GM21723 (cell line): ENCODE data around the gene ZNF43.
"Not testable (repeated sequence)": the region's sequence is repeated elsewhere in the genome, so short reads cannot be mapped to it uniquely, and the experiment has no call there.

Experiments
- ATAC-seq: cut with Tn5 transposase; IDR thresholded peaks from one replicate; pipeline ENCODE4 v1.9.1; 2021; ENCODE audit warnings: mild to moderate bottlenecking, moderate library complexity; ENCODE audit not compliant: unreplicated experiment

Gene ZNF43

DNA sequence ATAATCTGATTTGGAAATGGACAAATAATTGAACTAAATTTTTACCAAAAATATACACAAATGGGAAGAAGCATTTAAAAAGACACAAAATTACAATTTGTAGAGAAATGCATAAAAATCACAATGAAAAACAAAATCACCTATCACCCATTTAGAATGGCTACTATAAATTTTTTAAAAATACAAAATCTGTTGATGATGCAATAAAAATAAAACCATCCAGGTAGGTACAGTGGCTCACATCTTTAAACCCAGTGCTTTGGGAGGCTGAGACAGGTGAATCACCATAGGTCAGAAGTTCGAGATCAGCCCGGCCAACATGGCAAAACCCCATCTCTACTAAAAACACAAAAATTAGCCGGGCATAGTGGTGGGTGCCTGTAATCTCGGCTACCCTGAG lies 23.5 kb downstream of the ZNF43 start:
- no peak for ATAC-seq

GRCh38 chr19:21808400-21809000 lies 27.5 kb downstream of the ZNF43 start:
- ATAC-seq = not testable (repeated sequence)

GRCh38 chr19:21789466-21790085 lies 46.4 kb downstream of the ZNF43 start:
- no peak for ATAC-seq

DNA sequence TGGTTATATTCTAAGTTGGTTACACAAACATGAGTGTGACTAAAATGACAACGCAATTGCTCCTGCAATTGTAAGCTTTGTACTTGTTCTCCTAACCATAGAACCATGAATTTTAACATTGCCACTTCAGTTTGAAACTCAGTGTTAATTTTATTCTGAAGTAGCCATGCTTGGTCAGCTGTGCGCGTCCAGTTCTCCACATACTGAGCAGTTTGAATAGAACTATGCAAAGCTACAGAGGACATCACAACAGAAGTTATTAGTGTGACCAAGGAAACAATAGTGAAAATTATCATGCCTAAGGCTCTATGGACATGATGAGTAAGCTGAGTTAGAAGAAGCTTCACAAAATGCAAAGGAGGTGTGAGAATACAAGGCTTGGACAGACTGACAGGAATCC lies 49.0 kb downstream of the ZNF43 start:
- no peak for ATAC-seq

DNA sequence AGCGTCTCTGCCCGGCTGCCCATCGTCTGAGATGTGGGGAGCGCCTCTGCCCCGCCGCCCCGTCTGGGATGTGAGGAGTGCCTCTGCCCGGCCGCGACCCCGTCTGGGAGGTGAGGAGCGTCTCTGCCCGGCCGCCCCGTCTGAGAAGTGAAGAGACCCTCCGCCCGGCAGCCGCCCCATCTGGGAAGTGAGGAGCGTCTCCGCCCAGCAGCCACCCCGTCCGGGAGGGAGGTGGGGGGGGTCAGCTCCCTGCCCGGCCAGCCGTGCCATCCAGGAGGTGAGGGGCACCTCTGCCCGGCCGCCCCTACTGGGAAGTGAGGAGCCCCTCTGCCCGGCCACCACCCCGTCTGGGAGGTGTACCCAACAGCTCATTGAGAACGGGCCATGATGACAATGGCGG lies 60.2 kb downstream of the ZNF43 start:
- ATAC-seq = not testable (repeated sequence)

- ATAC-seq = peak; percentile 97
These were observed 68.7 kb downstream of the ZNF43 start, which contains the start of gene ZNF100 for GRCh38 chr19:21767065-21767800. TSS of gene ZNF100 (minus strand) at chr19:21767579. CDS start at chr19:21767429, 150 bp downstream.

- not testable (repeated sequence) for ATAC-seq
These were observed 69.3 kb downstream of the ZNF43 start for GRCh38 chr19:21766705-21767064.

GRCh38 chr19:21765151-21765550 lies 70.8 kb downstream of the ZNF43 start:
- ATAC-seq = no peak

GRCh38 chr19:21761547-21761946 lies 74.4 kb downstream of the ZNF43 start:
- ATAC-seq = not testable (repeated sequence)

DNA sequence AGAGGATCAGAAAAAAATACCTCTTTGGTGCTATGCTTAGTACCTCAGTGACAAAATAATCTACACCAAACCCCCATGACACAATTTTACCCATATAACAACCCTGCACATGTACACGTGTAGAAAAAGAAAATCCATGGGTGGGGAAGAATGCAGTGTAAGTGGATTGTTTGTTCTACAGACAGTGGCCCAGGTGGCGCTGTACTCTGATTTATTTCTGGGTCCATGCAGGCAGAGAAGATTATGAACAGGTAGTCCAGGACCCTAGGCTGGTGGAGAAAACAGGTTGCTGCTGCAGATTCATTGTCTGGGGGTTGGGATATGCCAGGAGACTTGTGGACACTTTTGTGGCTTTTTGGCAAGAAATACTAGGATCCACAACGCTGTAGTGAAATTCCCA lies 77.7 kb downstream of the ZNF43 start:
- ATAC-seq = no peak

DNA sequence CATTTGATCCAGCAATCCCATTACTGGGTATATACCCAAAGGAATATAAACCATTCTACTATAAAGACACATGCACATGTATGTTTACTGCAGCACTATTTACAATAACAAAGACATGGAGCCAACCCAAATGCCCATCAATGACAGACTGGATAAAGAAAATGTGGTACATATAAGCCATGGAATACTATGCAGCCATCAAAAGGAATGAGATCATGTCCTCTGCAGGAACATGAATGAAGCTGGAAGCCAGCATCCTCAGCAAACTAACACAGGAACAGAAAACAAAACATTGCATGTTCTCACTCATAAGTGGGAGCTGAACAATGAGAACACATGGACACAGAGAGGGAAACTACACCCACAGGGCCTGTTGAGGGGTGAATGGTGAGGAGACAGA lies 80.4 kb downstream of the ZNF43 start:
- not testable (repeated sequence) for ATAC-seq
